NB4 (cell line): ENCODE data around the gene RETREG1.

Experiments used
- DNase-seq: peaks from one replicate; pipeline ENCODE4 v3.0.0; 2010; ENCODE audit warnings: low read depth
- H3K4me3 ChIP-seq: one replicate; pipeline ENCODE4 v1.5.1; 2011; ENCODE audit warnings: mild to moderate bottlenecking, low read depth, low read length, moderate library complexity
- MYC ChIP-seq: IDR thresholded peaks from 2 replicates; pipeline ENCODE4 v1.6.1; 2011; ENCODE audit warnings: low read depth, low read length
- POLR2A ChIP-seq: IDR thresholded peaks from 2 replicates; pipeline ENCODE4 v1.6.1; 2011; ENCODE audit warnings: mild to moderate bottlenecking; ENCODE audit not compliant: insufficient read length; ENCODE audit errors: extremely low read depth
- TF ChIP-seq, protein P1 (sequence below): IDR thresholded peaks from one replicate; pipeline ENCODE4 v1.5.1; 2012; ENCODE audit warnings: low read depth, low read length
- TF ChIP-seq, protein P2 (sequence below): IDR thresholded peaks from 2 replicates; pipeline ENCODE4 v1.6.1; 2011; ENCODE audit warnings: low read depth, low read length

The RETREG1 gene

DNA sequence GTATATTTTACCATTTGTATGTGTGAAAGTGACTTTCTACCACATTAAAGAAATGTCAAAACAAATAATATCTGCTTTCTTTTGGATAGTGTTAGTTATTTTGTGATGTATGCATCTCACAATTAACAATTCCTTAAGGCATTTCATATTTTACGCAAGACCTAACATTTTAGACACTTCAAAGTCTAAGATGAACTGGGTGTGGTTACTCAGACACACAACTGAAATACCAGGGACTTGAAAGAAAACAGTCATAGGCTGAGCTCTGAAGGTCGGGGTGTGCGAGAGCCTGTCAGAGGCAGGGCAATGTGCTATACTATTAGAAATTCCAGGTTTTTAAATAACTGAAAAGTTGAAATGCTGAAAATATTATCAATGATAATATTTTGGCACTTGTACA is 106.7 kb downstream of the RETREG1 start:
- TF ChIP-seq, protein P1, sequence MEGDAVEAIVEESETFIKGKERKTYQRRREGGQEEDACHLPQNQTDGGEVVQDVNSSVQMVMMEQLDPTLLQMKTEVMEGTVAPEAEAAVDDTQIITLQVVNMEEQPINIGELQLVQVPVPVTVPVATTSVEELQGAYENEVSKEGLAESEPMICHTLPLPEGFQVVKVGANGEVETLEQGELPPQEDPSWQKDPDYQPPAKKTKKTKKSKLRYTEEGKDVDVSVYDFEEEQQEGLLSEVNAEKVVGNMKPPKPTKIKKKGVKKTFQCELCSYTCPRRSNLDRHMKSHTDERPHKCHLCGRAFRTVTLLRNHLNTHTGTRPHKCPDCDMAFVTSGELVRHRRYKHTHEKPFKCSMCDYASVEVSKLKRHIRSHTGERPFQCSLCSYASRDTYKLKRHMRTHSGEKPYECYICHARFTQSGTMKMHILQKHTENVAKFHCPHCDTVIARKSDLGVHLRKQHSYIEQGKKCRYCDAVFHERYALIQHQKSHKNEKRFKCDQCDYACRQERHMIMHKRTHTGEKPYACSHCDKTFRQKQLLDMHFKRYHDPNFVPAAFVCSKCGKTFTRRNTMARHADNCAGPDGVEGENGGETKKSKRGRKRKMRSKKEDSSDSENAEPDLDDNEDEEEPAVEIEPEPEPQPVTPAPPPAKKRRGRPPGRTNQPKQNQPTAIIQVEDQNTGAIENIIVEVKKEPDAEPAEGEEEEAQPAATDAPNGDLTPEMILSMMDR = no peak
- TF ChIP-seq POLR2A = no peak
- TF ChIP-seq MYC = no peak
- TF ChIP-seq, protein P2, sequence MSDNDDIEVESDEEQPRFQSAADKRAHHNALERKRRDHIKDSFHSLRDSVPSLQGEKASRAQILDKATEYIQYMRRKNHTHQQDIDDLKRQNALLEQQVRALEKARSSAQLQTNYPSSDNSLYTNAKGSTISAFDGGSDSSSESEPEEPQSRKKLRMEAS = no peak
- H3K4me3 ChIP-seq = no peak overlapping the region
- no peak for DNase-seq

DNA sequence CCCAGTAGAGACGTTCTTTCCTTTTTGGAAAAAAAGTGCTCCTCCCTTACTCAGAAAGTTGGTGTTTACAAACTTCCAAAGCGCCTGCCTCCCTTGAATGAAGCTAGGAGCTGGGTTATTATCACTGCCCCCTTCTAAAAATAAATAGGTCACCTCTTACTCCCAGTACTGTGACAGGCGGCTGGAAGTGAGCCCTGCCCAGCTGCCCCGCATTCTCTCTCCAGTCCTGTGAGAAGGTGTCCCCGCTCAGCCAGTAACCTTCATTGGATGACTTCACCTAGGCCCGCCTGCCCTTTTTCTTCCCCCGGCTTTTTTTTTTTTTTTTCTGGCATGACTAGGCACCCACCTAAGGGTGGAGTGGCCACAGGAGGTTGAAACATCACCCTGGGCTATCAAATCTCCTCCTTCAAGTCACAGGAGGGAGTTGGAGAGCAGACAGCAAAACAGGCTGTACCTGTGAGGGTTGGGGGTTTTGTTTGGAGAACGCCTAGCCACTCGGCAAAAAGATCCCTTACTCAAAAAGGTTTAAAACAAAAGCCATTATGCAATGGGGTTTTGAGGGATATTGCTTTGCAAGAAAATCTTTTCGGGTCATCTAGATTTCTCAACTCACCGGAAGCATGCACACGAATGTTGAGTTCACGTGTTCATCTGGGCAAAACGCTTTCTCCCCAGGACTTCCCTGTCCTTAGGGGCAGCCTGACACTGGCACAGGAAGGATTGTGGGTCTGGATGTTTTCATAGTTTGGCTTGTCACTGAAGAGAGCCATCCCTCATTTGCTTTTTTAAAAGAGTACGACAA is 107.9 kb downstream of the RETREG1 start:
- no peak overlapping the region for H3K4me3 ChIP-seq
- DNase-seq = peak; percentile 77
- TF ChIP-seq, protein P2 = peak; percentile 82
- TF ChIP-seq MYC (peak; percentile 59; the same call in 1 of the 2 replicates), POLR2A (no peak)

GRCh38 chr5:16507716-16508115 is 109.1 kb downstream of the RETREG1 start:
- H3K4me3 ChIP-seq = no peak overlapping the region
- TF ChIP-seq POLR2A = no peak
- TF ChIP-seq, protein P1 = no peak
- TF ChIP-seq MYC = no peak
- TF ChIP-seq, protein P2 = no peak
- no peak for DNase-seq

GRCh38 chr5:16505904-16506303 is 110.9 kb downstream of the RETREG1 start:
- H3K4me3 ChIP-seq = no peak overlapping the region
- TF ChIP-seq POLR2A (no peak), MYC (no peak)
- TF ChIP-seq, protein P2 = no peak
- TF ChIP-seq, protein P1 = no peak
- DNase-seq = no peak

DNA sequence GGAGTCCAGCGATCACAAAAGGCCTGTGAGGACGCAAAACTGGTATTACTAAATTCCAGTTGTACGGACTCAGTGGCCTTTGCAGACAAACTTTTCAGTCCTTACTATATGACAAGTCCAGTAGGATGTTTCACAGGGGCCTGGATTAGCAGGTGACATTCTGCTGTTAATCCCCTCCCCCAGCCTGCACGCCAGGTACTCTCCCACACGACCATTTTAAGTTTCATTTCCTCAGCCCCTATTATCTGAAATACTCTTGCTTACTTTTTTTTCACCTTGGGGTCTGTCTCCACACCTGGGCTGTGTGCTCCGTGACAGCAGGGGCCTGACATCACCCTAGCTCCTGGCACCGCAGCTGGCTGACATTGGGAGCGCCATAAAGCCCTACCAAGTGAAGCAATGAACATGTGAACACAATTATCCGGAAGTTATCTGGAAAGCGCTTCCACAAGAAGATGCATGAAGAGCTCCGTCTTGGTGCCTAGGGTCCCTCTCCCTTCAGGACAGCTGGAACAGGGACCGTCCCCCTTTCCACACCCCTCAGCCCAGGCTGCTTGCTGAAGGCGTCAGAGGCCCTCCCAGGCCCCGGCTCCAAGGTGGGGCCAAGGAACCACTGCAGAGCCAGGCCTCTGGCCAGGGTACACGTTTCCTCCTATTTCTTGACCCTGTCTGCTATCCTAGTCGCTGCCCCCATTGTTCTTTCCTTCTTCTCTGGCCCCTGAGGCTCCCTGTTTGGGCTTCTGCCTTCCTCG is 111.5 kb downstream of the RETREG1 start:
- H3K4me3 ChIP-seq = no peak overlapping the region
- DNase-seq = no peak
- TF ChIP-seq, protein P2 = no peak
- TF ChIP-seq POLR2A = no peak
- TF ChIP-seq, protein P1 = no peak
- no peak for TF ChIP-seq MYC

- H3K4me3 ChIP-seq = no peak overlapping the region
- DNase-seq = no peak
- TF ChIP-seq, protein P1 = no peak
- TF ChIP-seq POLR2A (no peak), MYC (no peak)
- TF ChIP-seq, protein P2 = no peak
Observed at GRCh38 chr5:16504571-16504970, 112.2 kb downstream of the RETREG1 start.
